HG03175 (cell line): ENCODE data around the gene LRSAM1.

Experiments used
- ATAC-seq: cut with Tn5 transposase; IDR thresholded peaks from one replicate; pipeline ENCODE4 v1.9.1; 2021; ENCODE audit warnings: mild to moderate bottlenecking, moderate library complexity; ENCODE audit not compliant: unreplicated experiment

Gene LRSAM1

GRCh38 chr9:127509261-127509954, 58.1 kb downstream of the LRSAM1 start:
- no peak for ATAC-seq

GRCh38 chr9:127509955-127510299, 58.6 kb downstream of the LRSAM1 start:
- no peak for ATAC-seq

DNA sequence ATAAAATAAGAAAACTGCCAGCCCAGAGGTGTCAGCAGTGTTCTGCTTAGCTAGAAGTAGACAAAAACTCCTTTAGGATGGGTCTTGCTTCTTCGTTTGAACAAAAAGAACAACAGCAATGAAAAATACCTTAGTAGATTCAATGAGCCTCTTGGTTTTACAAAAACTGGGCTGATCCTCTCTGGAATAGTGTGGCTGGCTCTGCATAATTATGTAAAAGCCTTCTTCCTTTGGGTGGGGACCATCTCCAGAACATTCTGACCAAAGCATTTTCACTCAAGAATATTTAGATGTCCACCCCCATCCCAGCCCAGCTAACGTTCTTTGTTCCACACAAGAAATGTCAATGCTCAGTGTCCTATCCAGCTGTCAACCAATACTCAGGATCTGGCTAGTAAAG, 63.2 kb downstream of the LRSAM1 start:
- no peak for ATAC-seq

GRCh38 chr9:127516835-127517607, 65.7 kb downstream of the LRSAM1 start:
- no peak for ATAC-seq

- no peak for ATAC-seq
These were observed 66.3 kb downstream of the LRSAM1 start for GRCh38 chr9:127517620-127518019.

DNA sequence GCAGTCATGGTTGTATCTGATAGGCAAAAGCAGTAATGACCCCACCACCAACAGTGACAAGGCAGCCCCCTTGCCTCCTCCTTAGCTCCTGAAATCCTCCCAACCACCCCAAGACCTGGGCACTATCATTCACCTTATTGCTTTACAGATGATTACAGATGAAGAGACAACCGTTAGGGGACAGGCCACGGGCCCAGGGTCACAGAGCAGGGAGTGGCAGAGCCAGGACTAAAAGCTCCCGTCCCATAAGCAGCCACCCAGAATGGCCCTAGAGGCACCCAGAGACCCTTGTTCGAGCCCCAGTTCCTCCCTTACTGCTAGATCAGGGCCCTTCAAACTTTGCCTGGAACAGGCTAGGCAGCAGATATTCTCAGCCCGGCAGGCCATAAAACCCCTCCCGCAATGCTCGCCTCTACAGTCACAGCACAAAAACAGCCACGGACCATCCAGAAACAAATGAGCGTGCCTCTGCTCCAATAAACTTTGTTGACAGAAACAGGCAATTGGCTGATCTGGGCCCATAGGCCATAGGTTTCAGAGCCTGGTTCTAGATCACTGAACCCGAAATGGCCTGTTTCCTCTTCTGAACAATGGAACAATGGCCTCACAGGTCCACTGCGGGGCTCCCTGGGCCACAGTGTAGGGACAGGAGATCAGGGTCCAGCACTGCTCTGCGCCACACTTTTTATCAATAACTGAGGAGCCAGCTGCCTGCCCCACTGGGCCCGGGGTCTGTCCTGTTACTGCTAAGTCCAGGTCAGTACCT, 67.0 kb downstream of the LRSAM1 start:
- ATAC-seq, result no peak

- no peak for ATAC-seq
These were observed 68.2 kb downstream of the LRSAM1 start for GRCh38 chr9:127519301-127520166.

GRCh38 chr9:127520941-127521918, 69.9 kb downstream of the LRSAM1 start:
- ATAC-seq, result no peak

DNA sequence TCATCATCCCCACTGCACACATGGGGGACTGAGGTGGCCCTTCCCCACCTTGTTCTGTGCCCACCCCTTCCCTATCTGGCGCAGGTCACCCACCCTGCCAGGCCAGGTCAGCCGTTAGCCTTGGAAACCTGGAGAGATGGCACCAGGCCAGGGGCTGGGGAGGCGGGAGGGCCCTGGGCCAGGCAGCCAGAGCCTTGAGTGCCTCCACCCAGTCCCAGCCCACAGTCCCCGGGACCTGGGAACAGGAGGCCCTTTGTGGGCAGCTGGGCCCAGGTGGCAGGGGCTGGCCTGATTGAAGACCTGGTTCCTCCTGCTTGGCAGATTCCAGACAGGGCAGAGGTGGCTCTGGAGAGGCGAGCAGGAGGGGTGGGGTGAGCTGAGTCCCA, 70.6 kb downstream of the LRSAM1 start:
- ATAC-seq, result no peak

DNA sequence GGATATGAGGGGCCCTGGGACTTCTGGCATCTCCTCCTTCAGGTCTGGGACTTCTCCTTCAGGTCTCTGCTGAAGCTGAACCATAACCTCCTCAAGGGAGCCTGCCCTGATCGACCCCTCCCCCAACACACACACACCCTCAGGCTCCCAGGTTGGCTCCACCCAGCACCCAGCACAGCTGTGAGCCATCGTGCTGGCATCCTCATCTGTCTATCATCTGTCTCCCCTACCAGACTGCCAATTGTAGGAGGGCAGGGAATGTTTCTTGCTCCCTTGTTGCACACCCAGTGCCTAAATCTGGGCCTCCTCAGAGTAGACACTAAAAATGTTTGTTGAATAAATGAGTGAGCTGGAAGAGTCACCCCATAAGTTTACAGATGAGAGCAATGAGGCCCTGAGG, 71.4 kb downstream of the LRSAM1 start:
- no peak for ATAC-seq

DNA sequence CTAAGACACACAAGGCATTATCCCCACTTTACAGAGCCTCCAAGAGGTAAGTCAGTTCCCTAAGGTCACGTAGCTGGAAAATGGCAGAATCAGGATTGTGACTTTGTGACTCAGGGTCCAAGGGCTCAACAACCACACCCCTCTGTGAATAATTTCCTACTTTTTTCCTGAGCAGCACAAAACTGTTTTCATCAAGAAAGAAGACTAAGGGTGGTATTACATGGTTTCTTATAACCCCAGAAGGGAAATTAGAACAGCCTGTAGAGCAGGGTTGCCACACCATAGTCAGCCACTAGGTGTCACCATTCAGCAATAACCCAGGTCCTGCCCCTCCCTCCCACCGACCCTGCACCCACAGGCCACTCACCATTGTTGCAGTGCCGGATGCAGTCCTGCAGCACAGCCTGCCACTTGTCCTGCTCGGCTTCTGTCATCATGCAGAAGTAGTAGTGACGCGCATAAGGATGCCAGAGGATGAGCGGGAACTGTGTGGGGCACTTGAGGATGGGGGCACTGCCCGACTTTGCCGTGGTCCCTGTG, 72.1 kb downstream of the LRSAM1 start:
- ATAC-seq, result no peak

- no peak for ATAC-seq
These were observed 73.1 kb downstream of the LRSAM1 start for GRCh38 chr9:127524373-127524772.

GRCh38 chr9:127525401-127526188, 74.3 kb downstream of the LRSAM1 start:
- ATAC-seq, result no peak

- no peak for ATAC-seq
These were observed 75.6 kb downstream of the LRSAM1 start for GRCh38 chr9:127526655-127527559.

DNA sequence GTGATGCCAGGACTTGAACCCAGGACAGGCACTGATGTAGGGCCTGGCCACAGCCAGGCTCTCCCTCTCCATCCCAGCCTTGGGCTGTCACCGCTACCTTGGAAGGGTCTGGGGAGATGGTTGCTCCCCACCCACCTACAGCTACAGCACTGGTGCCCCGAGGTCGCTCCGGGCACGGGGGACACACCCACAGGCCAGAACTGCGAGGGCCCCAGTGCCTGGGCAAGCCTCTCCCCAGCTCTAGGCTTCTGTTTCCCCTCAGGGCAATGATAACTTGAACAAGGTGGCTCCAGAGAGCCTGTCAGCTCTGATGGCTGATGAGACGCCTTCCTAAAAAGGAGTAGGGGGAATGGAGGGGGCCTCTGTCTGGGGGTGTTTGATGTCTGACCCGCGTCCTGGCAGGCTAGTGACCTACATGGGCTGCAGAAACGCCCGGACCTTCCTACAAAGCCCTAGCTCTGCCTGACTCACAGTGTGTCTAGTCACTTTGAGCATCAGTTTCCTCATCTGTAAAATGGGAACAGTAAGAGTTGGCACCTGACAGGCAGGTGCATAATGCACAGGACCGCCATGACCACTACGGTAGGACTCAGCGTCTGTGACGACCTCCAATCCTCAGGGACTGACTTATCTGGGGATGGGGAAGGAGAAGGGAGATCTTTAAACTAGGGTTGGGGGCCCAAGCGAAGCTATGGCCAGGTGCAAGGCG, 76.4 kb downstream of the LRSAM1 start:
- no peak for ATAC-seq

- no peak for ATAC-seq
These were observed 77.3 kb downstream of the LRSAM1 start for GRCh38 chr9:127528422-127529251.
